HG03175 (cell line): Measurements from ENCODE around the gene ICAM3.

Experiments used
- ATAC-seq: cut with Tn5 transposase; IDR thresholded peaks from one replicate; pipeline ENCODE4 v1.9.1; 2021; ENCODE audit warnings: mild to moderate bottlenecking, moderate library complexity; ENCODE audit not compliant: unreplicated experiment

Gene ICAM3

GRCh38 chr19:10292206-10292788 lies 47.1 kb downstream of the ICAM3 start:
- ATAC-seq: no peak

- ATAC-seq: no peak
Observed at GRCh38 chr19:10291554-10292205, 47.7 kb downstream of the ICAM3 start.

GRCh38 chr19:10290876-10291553 lies 48.4 kb downstream of the ICAM3 start:
- ATAC-seq: no peak

- ATAC-seq: no peak
Observed at GRCh38 chr19:10290357-10290875, 49.0 kb downstream of the ICAM3 start.

GRCh38 chr19:10289836-10290356 lies 49.5 kb downstream of the ICAM3 start, which contains the start of gene ICAM5:
TSS of gene ICAM5 (plus strand) at chr19:10289952. CDS start at chr19:10290044, 92 bp downstream.
- ATAC-seq: no peak

GRCh38 chr19:10289167-10289835 lies 50.1 kb downstream of the ICAM3 start:
- no peak for ATAC-seq

GRCh38 chr19:10288662-10289166 lies 50.7 kb downstream of the ICAM3 start:
- no peak for ATAC-seq

- no peak for ATAC-seq
Observed at GRCh38 chr19:10286803-10287737, 52.4 kb downstream of the ICAM3 start, which contains the start of gene ICAM4. TSS of gene ICAM4 (plus strand) at chr19:10286955. CDS start at chr19:10287013, 58 bp downstream.

- ATAC-seq: no peak
Observed at GRCh38 chr19:10285393-10285792, 54.0 kb downstream of the ICAM3 start.

GRCh38 chr19:10284960-10285278 lies 54.5 kb downstream of the ICAM3 start:
- ATAC-seq: no peak

GRCh38 chr19:10284065-10284959 lies 55.1 kb downstream of the ICAM3 start:
- ATAC-seq: no peak
